Stimulated activated CD4-positive, alpha-beta T cell treated with anti-CD3 and anti-CD28 coated beads, Interleukin-2, amount 100 ng/mL, for 24 hours (primary cell): Measurements from ENCODE around the gene SHANK3.
"Not testable (repeated sequence)": the region's sequence is repeated elsewhere in the genome, so short reads cannot be mapped to it uniquely, and the experiment has no call there.

ENCODE experiments used
- DNase-seq, 2 donors: peaks; one replicate each; pipeline ENCODE4 v3.0.0-alpha.2; 2020

The SHANK3 gene

DNA sequence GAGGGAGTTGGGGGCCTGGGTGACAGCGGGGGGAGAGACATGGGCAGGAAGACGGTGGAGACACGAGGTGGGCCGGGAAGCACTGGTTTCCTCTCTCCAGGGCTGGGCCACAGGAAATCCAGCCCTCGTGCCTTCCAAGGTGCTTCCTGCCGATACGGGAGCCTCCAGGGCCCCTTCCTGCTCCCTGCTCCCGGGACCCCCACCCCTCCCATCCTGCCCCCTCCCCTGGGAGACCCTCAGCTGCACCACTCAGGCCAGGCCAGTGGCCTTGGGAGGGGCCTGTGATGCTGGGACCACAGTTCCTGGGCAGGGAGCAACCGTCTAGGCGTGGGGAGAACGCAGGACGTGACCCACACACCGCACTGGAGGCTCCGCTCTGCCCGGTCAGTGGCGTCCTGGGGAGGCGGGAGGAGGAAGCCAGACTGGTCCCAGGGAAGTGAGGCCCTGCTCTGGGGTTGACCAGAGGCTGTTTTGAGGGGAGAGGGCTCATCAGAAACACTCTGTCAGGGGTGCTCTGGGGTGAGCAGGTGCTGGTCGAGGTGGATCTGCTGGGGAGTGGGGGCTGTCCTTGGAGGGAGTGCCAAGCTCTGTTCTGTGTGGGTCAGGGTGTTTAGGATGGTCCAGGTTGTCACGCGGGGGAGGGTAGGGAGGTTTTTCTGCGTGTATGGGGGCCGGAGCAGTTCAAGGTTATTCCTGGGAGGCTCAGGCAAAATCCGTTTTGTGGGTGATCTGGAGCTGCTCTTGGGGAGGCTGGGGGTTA, at the start of gene SHANK3:
SHANK3 (plus strand) TSS at position 353 of the 760 bp plus-strand sequence.
- no peak for DNase-seq

DNA sequence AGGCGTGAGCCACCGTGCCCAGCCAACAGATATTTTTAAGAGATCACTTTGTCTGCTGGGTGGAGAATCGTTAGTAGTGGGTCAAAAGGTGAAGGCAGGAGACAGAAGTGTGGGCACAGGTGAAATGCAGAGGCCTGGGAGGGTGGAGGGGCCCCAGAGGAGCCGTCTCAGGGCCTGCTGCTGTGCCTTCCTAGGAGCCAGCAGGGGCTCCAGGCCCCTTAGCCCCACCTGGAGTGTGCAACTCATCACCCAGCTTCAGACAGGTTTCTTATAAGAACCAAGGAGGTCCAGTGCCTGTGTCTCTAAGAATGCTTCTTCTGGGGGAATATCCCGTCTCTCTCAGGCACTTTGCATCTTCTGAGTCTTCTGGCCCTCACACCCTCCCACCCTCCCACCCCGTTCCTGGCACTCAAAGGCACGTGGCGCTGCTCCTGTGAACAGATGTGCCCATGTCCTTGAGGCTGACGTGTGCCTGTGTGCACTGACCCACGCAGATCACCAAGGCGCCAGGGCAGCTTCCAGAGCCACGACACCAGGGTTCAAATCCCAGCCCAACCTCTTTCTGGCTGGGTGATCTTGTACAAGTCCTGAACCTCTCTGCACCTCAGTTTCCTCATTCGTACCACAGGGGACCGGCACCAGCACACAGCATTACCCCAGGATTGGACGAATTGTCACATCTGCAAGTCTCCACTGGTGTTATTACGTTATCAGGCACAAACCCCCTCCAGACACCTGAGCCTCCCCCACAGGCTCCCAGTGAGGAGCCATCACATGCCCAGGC, 48.1 kb upstream of the SHANK3 start:
- no peak for DNase-seq

DNA sequence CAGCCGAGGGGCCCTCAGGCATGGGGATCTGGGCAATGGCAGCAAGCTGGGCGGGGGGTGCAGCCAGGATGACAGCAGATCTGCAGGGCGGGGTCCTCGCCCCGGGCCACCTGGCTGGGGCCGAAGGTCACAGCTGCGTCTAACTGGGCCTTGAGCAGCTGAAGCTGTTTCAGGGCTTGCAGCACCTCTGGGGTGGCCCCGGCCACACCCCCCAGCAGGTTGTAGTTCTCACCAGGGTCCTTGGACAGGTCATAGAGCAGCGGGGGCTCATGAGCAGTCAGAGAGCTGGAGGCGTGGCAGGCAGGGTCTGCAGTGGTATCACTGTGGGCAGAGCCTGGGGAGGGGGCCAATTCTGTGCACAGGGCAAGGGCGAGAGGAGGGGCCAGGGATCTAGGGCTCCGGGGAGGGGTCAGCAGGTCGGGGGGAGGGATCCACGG, 47.5 kb upstream of the SHANK3 start:
- DNase-seq = no peak

DNA sequence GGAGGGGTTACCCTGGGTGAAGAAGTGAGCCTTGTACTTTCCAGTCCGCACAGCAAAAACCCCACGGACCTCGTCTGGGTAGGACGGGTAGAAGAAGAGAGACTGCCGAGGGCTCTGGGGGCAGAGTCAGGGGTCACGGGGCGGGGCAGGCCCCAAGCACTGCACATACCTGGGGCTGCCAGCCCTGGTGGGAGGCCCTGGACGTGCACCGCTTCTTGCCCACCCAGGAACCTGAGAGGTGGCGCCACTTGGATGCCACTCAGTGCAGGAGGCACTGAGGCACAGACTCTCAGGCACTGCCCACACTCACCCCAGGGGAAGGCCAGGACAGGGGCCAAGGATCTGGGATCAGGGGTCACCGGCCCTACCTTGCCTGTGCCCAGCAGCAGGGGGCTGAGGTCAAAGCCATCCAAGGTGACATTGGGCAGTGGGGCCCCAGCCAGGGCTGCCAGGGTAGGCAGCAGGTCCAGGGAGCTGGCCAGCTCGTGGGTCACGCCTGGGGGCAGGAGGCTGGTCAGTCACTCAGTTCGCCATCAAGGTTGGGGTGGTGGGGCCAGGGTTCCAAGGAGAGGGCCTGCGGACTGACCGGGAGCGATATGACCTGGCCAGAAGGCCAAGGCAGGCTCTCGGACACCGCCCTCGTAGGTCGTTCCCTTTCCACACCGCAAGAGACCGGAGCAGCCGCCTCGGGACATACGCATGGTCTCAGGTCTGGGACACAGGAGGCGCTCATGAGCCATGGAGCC, 46.9 kb upstream of the SHANK3 start:
- DNase-seq = no peak

DNA sequence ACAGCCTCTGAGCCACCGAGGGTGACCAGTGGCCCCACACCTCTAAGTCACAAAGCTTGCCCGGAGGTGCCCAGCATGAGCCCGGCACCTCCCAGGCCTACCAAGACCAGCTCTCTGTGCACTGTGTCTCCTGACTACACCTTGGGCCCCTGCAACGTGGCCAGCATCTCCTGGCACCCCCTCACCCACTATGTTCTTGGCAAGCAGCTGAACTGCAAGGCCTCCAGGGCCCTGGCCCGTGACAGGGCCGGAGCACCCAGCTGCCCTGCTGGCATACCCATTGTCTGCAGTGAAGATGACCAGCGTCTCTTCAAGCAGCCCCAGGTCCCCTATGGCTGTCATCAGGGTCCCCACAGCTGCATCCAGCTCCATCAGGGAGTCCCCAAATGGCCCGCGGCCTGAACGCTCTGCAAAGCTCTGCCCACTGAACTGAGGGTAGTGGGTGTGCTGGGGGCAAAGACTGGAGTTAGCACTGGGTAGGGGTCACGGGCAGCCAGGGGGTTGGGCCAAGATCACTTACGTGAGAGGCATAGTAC, 46.2 kb upstream of the SHANK3 start:
- DNase-seq = no peak

DNA sequence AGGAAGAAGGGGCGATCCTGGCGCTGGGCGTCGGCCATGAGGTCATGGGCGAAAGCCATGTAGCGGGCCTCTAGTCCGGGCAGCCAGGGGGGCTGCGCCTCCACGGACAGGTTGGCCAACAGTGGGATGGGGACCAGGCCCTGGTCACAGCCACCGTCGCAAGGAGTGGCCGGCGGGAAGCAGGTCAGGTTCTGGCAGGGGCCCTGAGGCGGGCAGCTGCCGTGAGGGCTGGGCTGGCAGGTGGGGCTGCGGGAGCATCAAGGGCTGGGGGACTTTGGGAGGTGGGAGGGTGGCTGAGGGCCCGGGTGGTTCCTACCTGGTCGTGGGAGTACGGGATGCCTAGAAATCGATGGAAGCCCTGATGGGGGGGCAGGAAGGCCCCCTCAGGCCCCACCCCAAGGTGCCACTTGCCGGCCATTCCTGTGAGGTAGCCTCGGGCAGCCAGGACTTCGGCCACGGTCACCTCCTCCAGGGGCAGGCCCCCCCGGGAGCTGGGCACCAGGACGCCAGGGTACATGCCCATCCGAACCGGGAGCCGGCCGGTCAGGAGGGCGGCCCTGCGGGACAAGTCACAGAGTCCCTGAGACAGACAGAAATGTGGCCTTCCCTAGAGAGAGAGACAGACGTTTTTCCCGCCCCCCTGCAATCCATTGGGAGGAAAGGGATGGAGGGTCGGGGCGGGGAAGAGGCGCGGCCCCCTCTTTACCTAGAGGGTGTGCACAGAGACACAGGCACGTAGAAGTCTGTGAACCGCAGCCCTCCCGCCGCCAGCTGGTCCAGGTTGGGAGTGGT, 45.6 kb upstream of the SHANK3 start:
- DNase-seq = no peak

DNA sequence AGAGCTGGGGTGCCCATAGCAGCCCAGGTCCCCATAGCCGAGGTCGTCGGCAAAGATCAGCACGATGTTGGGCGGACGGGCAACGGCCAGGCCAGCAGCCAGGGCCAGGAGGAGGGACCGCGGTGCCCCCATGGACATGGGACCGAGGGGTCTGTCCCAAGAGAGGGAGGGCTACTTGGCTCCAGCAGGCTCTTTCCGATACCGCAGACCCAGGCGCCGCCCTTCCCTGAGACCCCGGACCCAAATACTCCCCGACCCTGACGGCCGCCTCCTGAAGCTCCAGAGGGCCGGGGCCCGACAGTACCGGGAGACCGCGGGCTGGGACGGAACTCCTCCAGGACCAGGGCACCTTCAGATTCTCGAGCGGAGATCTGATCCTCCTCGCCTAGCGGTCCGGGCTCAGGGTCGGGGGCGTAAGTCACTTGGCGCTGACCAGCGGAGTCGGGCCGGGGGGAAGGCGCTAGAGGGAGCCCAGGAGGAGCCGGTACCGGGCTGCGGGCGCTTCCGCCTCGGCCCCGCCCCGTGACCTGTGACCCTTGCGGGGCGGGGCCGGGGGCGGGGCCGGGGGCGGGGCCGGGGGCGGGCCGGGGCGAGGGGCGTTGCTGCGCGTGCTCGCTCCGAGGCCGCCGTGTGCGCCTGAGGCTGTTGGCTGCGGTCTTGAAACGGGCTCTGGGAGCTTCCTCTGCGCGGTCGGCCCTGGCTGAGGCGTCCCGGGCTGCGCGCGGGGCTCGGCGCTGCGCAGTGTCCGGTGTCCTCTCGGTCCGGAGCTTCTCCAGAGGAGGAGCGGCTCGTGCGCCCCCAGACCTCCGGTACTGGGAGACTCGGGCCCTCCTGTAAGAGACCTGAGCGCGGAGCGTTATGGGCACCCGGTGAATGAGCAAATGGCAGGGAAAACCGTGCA, 44.7 kb upstream of the SHANK3 start, which contains the start of gene ARSA:
ARSA (minus strand) TSS at position 511 of the 901 bp plus-strand sequence; CDS start at position 138, 373 bp downstream.
- peak; percentile 72 to 80 for DNase-seq

DNA sequence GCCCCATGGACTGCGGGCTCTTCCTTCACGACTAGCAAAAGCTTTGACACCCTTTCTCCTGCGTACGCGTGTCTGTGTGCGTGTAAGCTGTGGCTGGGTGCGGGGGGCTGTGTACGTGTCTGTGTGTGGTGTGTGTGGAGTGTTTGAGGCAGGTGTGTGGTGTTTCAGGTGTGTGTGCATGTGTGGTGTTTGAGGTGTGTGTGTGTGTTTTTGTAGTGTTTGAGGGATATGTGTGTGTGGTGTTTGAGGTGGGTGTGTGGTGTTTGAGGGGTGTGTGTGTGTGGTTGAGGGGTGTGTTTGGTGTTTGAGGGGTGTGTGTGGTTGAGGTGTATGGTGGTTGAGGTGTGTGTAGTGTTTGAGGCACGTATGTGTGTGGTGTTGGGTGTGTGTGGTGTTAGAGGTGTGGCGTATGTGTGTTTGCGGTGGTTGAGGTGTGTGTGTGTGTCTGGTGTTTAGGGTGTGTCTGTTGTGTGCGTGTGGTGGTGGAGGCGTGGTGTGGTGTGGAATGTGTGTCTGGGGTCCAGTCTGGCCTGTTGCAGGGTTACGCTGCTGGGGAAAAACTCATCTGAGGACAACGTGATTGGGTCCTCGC, 44.0 kb upstream of the SHANK3 start:
- DNase-seq = peak in 1 of 2 donors; percentile 20

DNA sequence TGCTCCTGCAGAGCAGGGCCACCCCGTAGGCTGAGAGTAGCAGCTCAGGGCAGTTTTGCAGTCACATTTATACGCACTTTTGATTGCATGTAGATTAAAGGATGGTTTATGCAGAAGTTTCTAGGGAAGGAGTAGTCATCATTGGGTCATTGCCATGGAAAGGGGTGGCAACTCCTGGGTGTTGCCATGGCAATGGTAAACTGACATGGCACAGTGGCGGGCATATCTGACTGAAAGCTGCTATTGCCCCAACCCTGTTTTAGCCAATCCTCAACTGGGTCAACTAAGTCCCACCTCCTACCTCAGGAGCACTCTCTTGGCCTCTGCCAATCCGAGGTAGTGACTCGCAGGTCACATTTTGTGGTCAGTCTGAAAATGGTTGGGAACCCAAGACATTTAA, 42.2 kb upstream of the SHANK3 start:
- no peak for DNase-seq

DNA sequence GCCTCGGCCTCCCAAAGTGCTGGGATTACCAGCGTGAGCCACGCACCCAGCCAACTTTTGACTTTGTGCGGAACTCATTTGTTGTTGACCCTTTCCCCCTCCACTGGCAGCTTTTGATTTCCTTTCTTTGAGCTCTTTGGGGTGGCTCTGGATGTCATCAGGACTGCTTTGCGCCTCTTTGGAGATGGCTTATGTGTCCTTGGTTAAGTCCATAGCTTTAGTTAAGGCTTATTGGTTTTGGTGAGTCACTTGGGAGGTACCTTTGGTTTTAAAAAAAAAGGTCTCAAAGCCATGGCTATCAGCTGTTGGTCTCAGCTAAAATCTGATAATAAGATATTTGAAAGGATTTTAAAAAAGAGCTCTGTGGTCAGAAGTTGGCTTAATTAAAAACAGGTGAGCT, 39.5 kb upstream of the SHANK3 start:
- DNase-seq = no peak

DNA sequence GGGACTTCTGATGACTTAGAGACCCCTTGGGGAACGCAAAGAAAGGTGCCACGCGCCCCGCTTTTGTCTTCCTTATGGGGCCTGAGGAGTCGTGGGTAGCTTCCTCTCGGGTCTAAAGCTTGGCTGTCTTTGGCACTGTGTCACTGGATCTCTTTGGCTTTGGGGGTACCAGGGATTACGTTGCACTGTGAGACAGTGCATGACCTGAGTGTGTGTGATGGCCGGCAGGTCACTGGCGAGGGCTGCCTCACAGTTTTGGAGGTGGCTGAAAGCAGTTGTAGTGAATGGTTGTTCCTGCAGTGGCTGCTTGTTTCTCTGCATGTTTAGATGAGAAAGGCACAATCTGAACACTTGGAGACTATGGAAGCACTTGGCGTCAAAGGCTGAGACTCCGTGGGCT, 38.9 kb upstream of the SHANK3 start:
- DNase-seq = no peak

DNA sequence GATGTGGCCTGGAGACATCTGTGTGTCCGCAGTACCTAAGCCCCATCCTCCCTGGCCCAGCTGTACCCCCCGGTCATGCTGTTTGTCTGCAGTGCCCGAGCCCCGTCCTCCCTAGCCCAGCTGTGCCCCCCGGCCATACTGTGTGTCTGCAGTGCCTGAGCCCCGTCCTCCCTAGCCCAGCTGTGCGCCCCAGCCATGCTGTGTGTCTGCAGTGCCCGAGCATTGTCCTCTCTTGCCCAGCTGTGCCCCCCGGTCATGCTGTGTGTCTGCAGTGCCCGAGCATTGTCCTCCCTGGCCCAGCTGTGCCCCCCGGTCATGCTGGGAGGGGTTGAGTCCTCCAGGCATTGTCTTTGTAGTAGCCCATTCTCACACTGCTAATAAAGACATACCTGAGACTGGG, 37.0 kb upstream of the SHANK3 start:
- DNase-seq = no peak

DNA sequence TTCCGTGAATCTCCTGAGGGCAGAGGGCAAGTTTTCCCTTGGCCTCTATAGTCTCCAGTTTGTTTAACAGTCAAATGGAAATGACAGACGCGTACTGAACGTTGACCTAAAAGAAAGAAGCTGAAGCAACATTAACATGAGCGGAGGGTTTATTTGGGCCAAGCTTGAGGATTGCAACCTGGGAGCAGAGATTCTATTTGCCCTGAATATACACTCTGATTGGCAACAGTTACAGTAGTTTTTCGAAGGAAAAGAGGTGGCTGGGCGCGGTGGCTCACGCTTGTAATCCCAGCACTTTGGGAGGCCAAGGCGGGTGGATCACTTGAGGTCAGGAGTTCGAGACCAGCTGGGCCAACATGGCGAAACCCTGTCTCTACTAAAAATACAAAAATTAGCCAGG, 32.3 kb upstream of the SHANK3 start:
- DNase-seq = not testable (repeated sequence)

DNA sequence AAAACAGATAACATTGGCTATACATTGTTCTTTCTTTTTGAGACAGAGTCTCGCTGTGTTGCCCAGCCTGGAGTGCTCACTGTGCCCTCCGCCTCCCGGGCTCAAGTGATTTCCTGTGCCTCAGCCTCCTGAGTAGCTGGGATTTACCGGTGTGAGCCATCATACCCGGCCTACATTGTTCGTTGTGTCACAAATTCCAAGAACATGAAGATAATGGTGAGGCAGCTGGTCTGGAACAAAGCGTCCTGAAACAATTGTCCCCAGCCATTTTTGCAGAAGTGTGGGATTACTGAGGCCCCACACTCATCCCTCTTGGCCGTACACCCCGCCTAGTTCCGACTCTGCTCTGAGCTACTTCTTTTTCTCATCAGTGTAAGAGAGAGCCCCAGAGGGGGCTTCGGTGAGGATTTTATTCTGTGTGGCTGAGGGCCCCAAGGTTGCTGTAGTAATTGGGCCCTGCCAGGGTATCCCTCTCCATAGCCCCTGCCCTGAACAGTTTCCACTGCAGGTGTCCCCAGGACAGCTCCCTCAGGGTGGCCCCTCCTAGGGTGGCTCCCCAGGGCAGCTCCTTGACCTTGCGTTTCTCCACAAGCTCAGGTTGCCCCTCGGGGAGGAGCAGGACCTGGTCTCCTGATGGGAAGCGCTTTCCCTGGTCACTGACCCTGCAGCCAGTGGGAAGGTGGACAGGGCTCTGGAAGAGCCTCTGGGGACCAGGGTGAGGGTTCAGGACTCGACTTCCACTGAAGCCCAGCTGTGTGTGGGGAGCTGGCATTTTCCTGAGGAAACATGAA, 31.6 kb upstream of the SHANK3 start:
- no peak for DNase-seq

DNA sequence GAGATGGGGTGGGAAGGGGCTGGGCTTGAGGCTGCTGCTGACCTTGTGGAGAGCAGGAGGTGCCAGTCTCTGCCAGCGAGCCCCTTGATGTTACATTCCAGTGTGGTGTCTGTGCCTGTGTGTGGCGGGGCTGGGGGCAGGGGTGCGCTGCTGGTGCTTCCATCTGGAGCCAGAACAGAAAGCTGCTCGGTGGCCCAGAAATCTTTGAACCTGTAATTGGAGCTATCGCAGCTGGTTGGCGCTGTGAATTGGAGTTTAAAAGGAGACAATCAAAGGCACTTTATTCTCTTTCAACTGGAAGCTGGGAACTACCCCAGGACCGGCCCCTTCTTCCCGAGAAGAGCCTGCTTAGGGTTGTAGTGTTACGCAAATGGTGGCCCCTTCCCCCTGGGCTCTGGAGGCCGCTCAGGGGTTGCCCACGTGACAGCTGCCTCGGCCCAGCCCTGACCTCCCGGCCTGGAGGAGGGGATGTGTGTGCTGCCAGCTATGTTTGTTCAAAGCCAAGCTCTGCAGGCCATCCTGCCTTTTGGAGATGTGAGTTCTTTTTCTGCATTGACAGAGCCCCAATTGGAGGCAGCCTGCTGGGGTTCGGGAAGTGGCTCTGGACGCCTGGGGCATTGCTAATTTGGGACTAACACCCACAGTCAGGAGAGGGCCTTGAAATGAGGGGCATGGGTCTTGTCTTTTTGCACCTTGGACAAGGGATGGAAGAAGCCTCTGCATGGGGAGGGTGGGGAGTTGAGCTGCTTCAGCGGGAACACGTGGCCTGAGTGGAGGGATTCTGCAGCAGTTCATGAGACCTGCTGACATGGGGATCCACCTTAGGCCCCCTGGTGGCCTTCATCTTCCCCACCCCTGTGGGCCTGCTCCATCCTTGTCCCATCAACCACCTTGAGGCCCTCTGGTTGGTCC, 30.7 kb upstream of the SHANK3 start:
- no peak for DNase-seq

DNA sequence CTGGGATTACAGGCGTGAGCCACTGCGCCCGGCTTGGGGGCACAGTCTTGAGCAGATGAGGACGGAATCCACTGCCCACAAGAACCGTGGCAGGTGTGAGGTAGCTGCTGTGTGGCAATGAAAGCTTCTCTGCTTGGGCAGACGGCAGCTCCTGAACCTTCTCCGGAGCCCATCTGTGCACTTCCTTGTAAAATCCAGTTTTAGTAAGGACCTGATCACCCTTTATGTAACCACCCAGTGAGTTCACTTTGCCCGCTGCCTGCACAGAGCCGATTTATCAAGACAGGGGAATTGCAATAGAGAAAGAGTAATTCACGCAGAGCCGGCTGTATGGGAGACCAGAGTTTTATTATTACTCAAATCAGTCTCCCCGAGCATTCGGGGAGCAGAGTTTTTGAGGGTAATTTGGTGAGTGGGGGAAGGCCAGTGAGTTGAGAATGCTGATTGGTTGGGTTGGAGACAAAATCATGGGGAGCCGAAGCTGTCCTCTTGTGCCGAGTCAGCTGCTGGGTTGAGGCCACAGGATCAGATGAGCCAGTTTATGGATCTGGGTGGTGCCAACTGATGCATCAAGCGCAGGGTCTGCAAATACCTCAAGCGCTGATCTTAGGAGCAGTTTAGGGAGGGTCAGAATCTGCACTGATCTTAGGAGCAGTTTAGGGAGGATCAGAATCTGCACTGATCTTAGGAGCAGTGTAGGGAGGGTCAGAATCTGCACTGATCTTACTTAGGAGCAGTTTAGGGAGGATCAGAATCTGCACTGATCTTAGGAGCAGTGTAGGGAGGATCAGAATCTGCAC, 29.4 kb upstream of the SHANK3 start:
- DNase-seq = not testable (repeated sequence)

DNA sequence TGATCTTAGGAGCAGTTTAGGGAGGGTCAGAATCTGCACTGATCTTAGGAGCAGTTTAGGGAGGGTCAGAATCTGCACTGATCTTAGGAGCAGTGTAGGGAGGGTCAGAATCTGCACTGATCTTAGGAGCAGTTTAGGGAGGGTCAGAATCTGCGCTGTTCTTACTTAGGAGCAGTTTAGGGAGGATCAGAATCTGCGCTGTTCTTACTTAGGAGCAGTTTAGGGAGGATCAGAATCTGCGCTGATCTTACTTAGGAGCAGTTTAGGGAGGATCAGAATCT, 28.9 kb upstream of the SHANK3 start:
- DNase-seq = not testable (repeated sequence)

DNA sequence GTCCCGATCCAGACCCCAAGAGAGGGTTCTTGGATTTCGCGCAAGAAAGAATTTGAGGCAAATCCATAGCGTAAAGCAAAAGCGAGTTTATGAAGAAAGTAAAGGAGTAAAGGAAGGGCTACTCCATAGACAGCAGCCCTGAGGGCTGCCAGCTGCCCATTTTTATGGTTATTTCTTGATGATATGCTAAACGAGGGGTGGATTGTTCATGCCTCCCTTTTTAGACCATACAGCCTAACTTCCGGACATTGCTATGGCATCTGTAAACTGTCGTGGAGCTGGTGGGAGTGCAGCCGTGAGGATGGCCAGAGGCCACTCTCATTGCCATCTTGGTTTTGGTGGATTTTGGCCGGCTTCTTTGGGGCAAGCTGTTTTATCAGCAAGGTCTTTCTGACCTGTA, 19.4 kb upstream of the SHANK3 start:
- no peak for DNase-seq
